ENCODE measurements around the gene NUP210.

Gene NUP210

GRCh38 chr3:13417166-13417947, 2.8 kb downstream of the NUP210 start:
- TF ChIP-seq GATA2 (IDR thresholded peaks at IDR 0.05; ENCODE audit: low read depth, low read length) (no peak), GATA3 (IDR thresholded peaks at IDR 0.05; ENCODE audit: low read depth, low read length) (no peak)

GRCh38 chr3:13415997-13416793, 3.9 kb downstream of the NUP210 start:
- TF ChIP-seq GATA2 (IDR thresholded peaks at IDR 0.05; ENCODE audit: low read depth, low read length) (no peak), GATA3 (IDR thresholded peaks at IDR 0.05; ENCODE audit: low read depth, low read length) (no peak)

- TF ChIP-seq GATA2 (IDR thresholded peaks at IDR 0.05; ENCODE audit: low read depth, low read length) (no peak), GATA3 (IDR thresholded peaks at IDR 0.05; ENCODE audit: low read depth, low read length) (no peak)
Measured at GRCh38 chr3:13415236-13415986, 4.7 kb downstream of the NUP210 start.

GRCh38 chr3:13414040-13414729, 5.9 kb downstream of the NUP210 start:
- TF ChIP-seq GATA2 (IDR thresholded peaks at IDR 0.05; ENCODE audit: low read depth, low read length) = no peak
- no peak for TF ChIP-seq GATA3 (IDR thresholded peaks at IDR 0.05; ENCODE audit: low read depth, low read length)

GRCh38 chr3:13411186-13411860, 8.8 kb downstream of the NUP210 start:
- TF ChIP-seq GATA2 (IDR thresholded peaks at IDR 0.05; ENCODE audit: low read depth, low read length) (no peak), GATA3 (IDR thresholded peaks at IDR 0.05; ENCODE audit: low read depth, low read length) (no peak)

GRCh38 chr3:13408890-13409289, 11.2 kb downstream of the NUP210 start:
- no peak for TF ChIP-seq GATA2 (IDR thresholded peaks at IDR 0.05; ENCODE audit: low read depth, low read length)
- TF ChIP-seq GATA3 (IDR thresholded peaks at IDR 0.05; ENCODE audit: low read depth, low read length) = no peak

- TF ChIP-seq GATA3 (IDR thresholded peaks at IDR 0.05; ENCODE audit: low read depth, low read length) (no peak), GATA2 (IDR thresholded peaks at IDR 0.05; ENCODE audit: low read depth, low read length) (no peak)
Measured at GRCh38 chr3:13407926-13408325, 12.2 kb downstream of the NUP210 start.

- no peak for TF ChIP-seq GATA2 (IDR thresholded peaks at IDR 0.05; ENCODE audit: low read depth, low read length)
- no peak for TF ChIP-seq GATA3 (IDR thresholded peaks at IDR 0.05; ENCODE audit: low read depth, low read length)
Measured at GRCh38 chr3:13407475-13407874, 12.6 kb downstream of the NUP210 start.

GRCh38 chr3:13406190-13406589, 13.9 kb downstream of the NUP210 start:
- no peak for TF ChIP-seq GATA2 (IDR thresholded peaks at IDR 0.05; ENCODE audit: low read depth, low read length)

GRCh38 chr3:13405614-13406013, 14.5 kb downstream of the NUP210 start:
- TF ChIP-seq GATA2 (IDR thresholded peaks at IDR 0.05; ENCODE audit: low read depth, low read length) (no peak), GATA3 (IDR thresholded peaks at IDR 0.05; ENCODE audit: low read depth, low read length) (no peak)

GRCh38 chr3:13404626-13405452, 15.3 kb downstream of the NUP210 start:
- TF ChIP-seq GATA3 (IDR thresholded peaks at IDR 0.05; ENCODE audit: low read depth, low read length) (no peak), GATA2 (IDR thresholded peaks at IDR 0.05; ENCODE audit: low read depth, low read length) (no peak)

- TF ChIP-seq GATA2 (IDR thresholded peaks at IDR 0.05; ENCODE audit: low read depth, low read length) = no peak
- no peak for TF ChIP-seq GATA3 (IDR thresholded peaks at IDR 0.05; ENCODE audit: low read depth, low read length)
Measured at GRCh38 chr3:13403847-13404246, 16.3 kb downstream of the NUP210 start.
